NK-92 treated with Interleukin-12 subunit alpha and Interleukin-12 subunit beta, amount 100 ng/mL, for 24 hours (cell line): Measurements from ENCODE around the gene AMBP.

Experiments
- DNase-seq: peaks from one replicate; lab custom pipeline; 2025; lab: John Stamatoyannopoulos, UW

Gene AMBP

GRCh38 chr9:114112778-114113584 lies 34.9 kb upstream of the AMBP start:
- no peak for DNase-seq

GRCh38 chr9:114112325-114112724 lies 34.2 kb upstream of the AMBP start:
- DNase-seq = no peak

- no peak for DNase-seq
Measured at GRCh38 chr9:114110180-114110579, 32.1 kb upstream of the AMBP start.

- DNase-seq = no peak
Measured at GRCh38 chr9:114109124-114109523, 31.0 kb upstream of the AMBP start.

GRCh38 chr9:114108016-114108833 lies 30.1 kb upstream of the AMBP start:
- DNase-seq = no peak

GRCh38 chr9:114107286-114108001 lies 29.3 kb upstream of the AMBP start:
- no peak for DNase-seq

GRCh38 chr9:114105236-114105635 lies 27.1 kb upstream of the AMBP start:
- no peak for DNase-seq

GRCh38 chr9:114102484-114102883 lies 24.4 kb upstream of the AMBP start:
- DNase-seq = no peak

- DNase-seq = no peak
Measured at GRCh38 chr9:114100536-114100935, 22.4 kb upstream of the AMBP start.

GRCh38 chr9:114099669-114100270 lies 21.7 kb upstream of the AMBP start:
- DNase-seq = no peak

GRCh38 chr9:114098936-114099668 lies 21.0 kb upstream of the AMBP start, which contains the start of gene KIF12:
Gene KIF12, minus strand, starts transcription at chr9:114099292. Its CDS starts 16 bp downstream, at chr9:114099276.
- DNase-seq = no peak

GRCh38 chr9:114098021-114098935 lies 20.2 kb upstream of the AMBP start:
- no peak for DNase-seq

GRCh38 chr9:114097613-114098020 lies 19.5 kb upstream of the AMBP start:
- DNase-seq = no peak

- no peak for DNase-seq
Measured at GRCh38 chr9:114096866-114097612, 18.9 kb upstream of the AMBP start.

- DNase-seq = no peak
Measured at GRCh38 chr9:114096041-114096511, 18.0 kb upstream of the AMBP start.

- DNase-seq = no peak
Measured at GRCh38 chr9:114094971-114095370, 16.9 kb upstream of the AMBP start.

GRCh38 chr9:114093761-114094505 lies 15.8 kb upstream of the AMBP start:
- no peak for DNase-seq

GRCh38 chr9:114093031-114093471 lies 15.0 kb upstream of the AMBP start:
- no peak for DNase-seq

- DNase-seq = no peak
Measured at GRCh38 chr9:114092336-114092735, 14.2 kb upstream of the AMBP start.
